Activated T-cell treated with anti-CD3 and anti-CD28 coated beads, Interleukin-2, amount 50 U/mL, for 24 hours (primary cell): Measurements from ENCODE around the gene TBC1D14.

Source experiments
- DNase-seq: peaks from one replicate; pipeline ENCODE4 v3.0.0-alpha.2; 2020
- H3K27ac Mint-ChIP-seq: 2 replicates; pipeline ENCODE4 v1.8.0; 2020; ENCODE audit warnings: mild to moderate bottlenecking, mixed read lengths
- H3K27me3 Mint-ChIP-seq: 2 replicates; pipeline ENCODE4 v1.8.0; 2020; ENCODE audit warnings: mixed read lengths
- H3K36me3 Mint-ChIP-seq: 2 replicates; pipeline ENCODE4 v1.8.0; 2020; ENCODE audit warnings: low read depth, mixed read lengths
- H3K4me1 Mint-ChIP-seq: 2 replicates; pipeline ENCODE4 v1.8.0; 2020; ENCODE audit warnings: low read depth, mixed read lengths
- H3K4me3 Mint-ChIP-seq: 2 replicates; pipeline ENCODE4 v1.8.0; 2020; ENCODE audit warnings: mild to moderate bottlenecking, moderate library complexity, mixed read lengths
- H3K9me3 Mint-ChIP-seq: 2 replicates; pipeline ENCODE4 v1.8.0; 2020; ENCODE audit warnings: mixed read lengths

Gene TBC1D14

GRCh38 chr4:6909113-6909969 lies at the start of gene TBC1D14:
TBC1D14 (plus strand) TSS chr4:6909826; CDS start chr4:6923390, 13,564 bp downstream.
- Mint-ChIP-seq H3K27ac (peak within 1 kb of the TSS; percentile 94), H3K27me3 (no peaks in the 10 kb centered on the region), H3K4me1 (peaks cover 57% of the 10 kb centered on the region), H3K36me3 (peaks cover 11% of the 10 kb centered on the region), H3K4me3 (peak within 1 kb of the TSS; percentile 93), H3K9me3 (no peaks in the 10 kb centered on the region)
- peak; percentile 93 for DNase-seq

- peak overlapping the region; percentile 18 for H3K27ac Mint-ChIP-seq
- DNase-seq: no peak
- H3K36me3 Mint-ChIP-seq: peaks cover 81% of the 10 kb centered on the region
- no peaks in the 10 kb centered on the region for H3K9me3 Mint-ChIP-seq
- H3K27me3 Mint-ChIP-seq: no peaks in the 10 kb centered on the region
- no peaks in the 10 kb centered on the region for H3K4me1 Mint-ChIP-seq
- no peak overlapping the region for H3K4me3 Mint-ChIP-seq
These were observed 41.2 kb upstream of the TBC1D14 start for GRCh38 chr4:6868386-6868785.

GRCh38 chr4:6869944-6870343 lies 39.7 kb upstream of the TBC1D14 start:
- peaks cover 82% of the 10 kb centered on the region for H3K36me3 Mint-ChIP-seq
- H3K9me3 Mint-ChIP-seq: no peaks in the 10 kb centered on the region
- no peaks in the 10 kb centered on the region for H3K27me3 Mint-ChIP-seq
- H3K4me3 Mint-ChIP-seq: no peak overlapping the region
- DNase-seq: no peak
- no peaks in the 10 kb centered on the region for H3K4me1 Mint-ChIP-seq
- no peak overlapping the region for H3K27ac Mint-ChIP-seq

GRCh38 chr4:6873291-6873690 lies 36.3 kb upstream of the TBC1D14 start:
- H3K27ac Mint-ChIP-seq: no peak overlapping the region
- DNase-seq: no peak
- H3K9me3 Mint-ChIP-seq: no peaks in the 10 kb centered on the region
- no peaks in the 10 kb centered on the region for H3K27me3 Mint-ChIP-seq
- peaks cover 80% of the 10 kb centered on the region for H3K36me3 Mint-ChIP-seq
- H3K4me3 Mint-ChIP-seq: no peak overlapping the region
- no peaks in the 10 kb centered on the region for H3K4me1 Mint-ChIP-seq

- H3K4me1 Mint-ChIP-seq: no peaks in the 10 kb centered on the region
- peaks cover 80% of the 10 kb centered on the region for H3K36me3 Mint-ChIP-seq
- H3K27ac Mint-ChIP-seq: no peak overlapping the region
- no peaks in the 10 kb centered on the region for H3K27me3 Mint-ChIP-seq
- DNase-seq: peak; percentile 83
- no peaks in the 10 kb centered on the region for H3K9me3 Mint-ChIP-seq
- no peak overlapping the region for H3K4me3 Mint-ChIP-seq
These were observed 35.7 kb upstream of the TBC1D14 start for GRCh38 chr4:6873792-6874461.

GRCh38 chr4:6874981-6875380 lies 34.6 kb upstream of the TBC1D14 start:
- Mint-ChIP-seq H3K9me3 (no peaks in the 10 kb centered on the region), H3K36me3 (peaks cover 83% of the 10 kb centered on the region), H3K27ac (no peak overlapping the region), H3K27me3 (no peaks in the 10 kb centered on the region), H3K4me1 (no peaks in the 10 kb centered on the region), H3K4me3 (no peak overlapping the region)
- no peak for DNase-seq

- H3K4me3 Mint-ChIP-seq: no peak overlapping the region
- no peaks in the 10 kb centered on the region for H3K27me3 Mint-ChIP-seq
- H3K9me3 Mint-ChIP-seq: no peaks in the 10 kb centered on the region
- peaks cover 86% of the 10 kb centered on the region for H3K36me3 Mint-ChIP-seq
- H3K27ac Mint-ChIP-seq: no peak overlapping the region
- DNase-seq: no peak
- no peaks in the 10 kb centered on the region for H3K4me1 Mint-ChIP-seq
These were observed 34.2 kb upstream of the TBC1D14 start for GRCh38 chr4:6875431-6875831.

GRCh38 chr4:6876440-6876839 lies 33.2 kb upstream of the TBC1D14 start:
- DNase-seq: no peak
- H3K27ac Mint-ChIP-seq: peak overlapping the region; percentile 41

GRCh38 chr4:6877067-6877466 lies 32.6 kb upstream of the TBC1D14 start:
- no peak for DNase-seq
- no peaks in the 10 kb centered on the region for H3K4me1 Mint-ChIP-seq
- H3K4me3 Mint-ChIP-seq: no peak overlapping the region
- H3K36me3 Mint-ChIP-seq: peaks cover 90% of the 10 kb centered on the region
- no peaks in the 10 kb centered on the region for H3K27me3 Mint-ChIP-seq
- peak overlapping the region; percentile 41 for H3K27ac Mint-ChIP-seq
- H3K9me3 Mint-ChIP-seq: no peaks in the 10 kb centered on the region

More at GRCh38 chr4:6876440-6876839, 33.2 kb upstream of the TBC1D14 start:
- H3K9me3 Mint-ChIP-seq: no peaks in the 10 kb centered on the region
- H3K27me3 Mint-ChIP-seq: no peaks in the 10 kb centered on the region
- H3K4me3 Mint-ChIP-seq: no peak overlapping the region
- no peaks in the 10 kb centered on the region for H3K4me1 Mint-ChIP-seq
- peaks cover 90% of the 10 kb centered on the region for H3K36me3 Mint-ChIP-seq

- peaks cover 94% of the 10 kb centered on the region for H3K36me3 Mint-ChIP-seq
- H3K9me3 Mint-ChIP-seq: no peaks in the 10 kb centered on the region
- no peak for DNase-seq
- H3K4me1 Mint-ChIP-seq: no peaks in the 10 kb centered on the region
- H3K27ac Mint-ChIP-seq: no peak overlapping the region
- H3K27me3 Mint-ChIP-seq: no peaks in the 10 kb centered on the region
- no peak overlapping the region for H3K4me3 Mint-ChIP-seq
These were observed 31.1 kb upstream of the TBC1D14 start for GRCh38 chr4:6878451-6879059.

GRCh38 chr4:6880691-6881090 lies 28.9 kb upstream of the TBC1D14 start:
- Mint-ChIP-seq H3K36me3 (peaks cover 73% of the 10 kb centered on the region), H3K27ac (no peak overlapping the region), H3K27me3 (no peaks in the 10 kb centered on the region)

GRCh38 chr4:6881908-6882307 lies 27.7 kb upstream of the TBC1D14 start:
- H3K4me1 Mint-ChIP-seq: peaks cover 2% of the 10 kb centered on the region
- peaks cover 61% of the 10 kb centered on the region for H3K36me3 Mint-ChIP-seq
- H3K27me3 Mint-ChIP-seq: no peaks in the 10 kb centered on the region
- DNase-seq: no peak
- H3K9me3 Mint-ChIP-seq: no peaks in the 10 kb centered on the region
- no peak overlapping the region for H3K27ac Mint-ChIP-seq
- H3K4me3 Mint-ChIP-seq: no peak overlapping the region

More at GRCh38 chr4:6880691-6881090, 28.9 kb upstream of the TBC1D14 start:
- H3K9me3 Mint-ChIP-seq: no peaks in the 10 kb centered on the region
- DNase-seq: no peak
- H3K4me1 Mint-ChIP-seq: peaks cover 2% of the 10 kb centered on the region
- no peak overlapping the region for H3K4me3 Mint-ChIP-seq

GRCh38 chr4:6884341-6884870 lies 25.2 kb upstream of the TBC1D14 start:
- Mint-ChIP-seq H3K36me3 (peaks cover 38% of the 10 kb centered on the region), H3K27me3 (no peaks in the 10 kb centered on the region), H3K4me1 (peaks cover 2% of the 10 kb centered on the region), H3K9me3 (no peaks in the 10 kb centered on the region), H3K27ac (peak overlapping the region; percentile 35), H3K4me3 (no peak overlapping the region)
- no peak for DNase-seq

- no peaks in the 10 kb centered on the region for H3K27me3 Mint-ChIP-seq
- H3K36me3 Mint-ChIP-seq: peaks cover 38% of the 10 kb centered on the region
- peaks cover 7% of the 10 kb centered on the region for H3K9me3 Mint-ChIP-seq
- DNase-seq: no peak
- H3K4me3 Mint-ChIP-seq: no peak overlapping the region
- peak overlapping the region; percentile 64 for H3K27ac Mint-ChIP-seq
- peaks cover 6% of the 10 kb centered on the region for H3K4me1 Mint-ChIP-seq
These were observed 23.6 kb upstream of the TBC1D14 start for GRCh38 chr4:6885953-6886557.
